HEK293T (cell line): ENCODE measurements around the gene CNTN6.

Experiments used
- CTCF ChIA-PET: fragments of 350-600 bp; formaldehyde crosslinking; extraction: SDS; loops from one replicate; lab custom pipeline; 2021; ENCODE audit warnings: antibody characterized with exemption, inconsistent platforms; lab: Yijun Ruan, JAX
- POLR2A ChIA-PET: fragments of 350-600 bp; formaldehyde crosslinking; extraction: SDS; loops from one replicate; lab custom pipeline; 2020; ENCODE audit warnings: antibody characterized with exemption, inconsistent platforms; lab: Yijun Ruan, JAX
- DNase-seq: peaks from one replicate; pipeline ENCODE4 v3.0.0; 2012; ENCODE audit warnings: mixed read lengths; ENCODE audit errors: extremely low spot score
- ARNT ChIP-seq: fragments of 450-650 bp; IDR thresholded peaks from 2 replicates; pipeline ENCODE4 v1.6.1; 2017; ENCODE audit warnings: mild to moderate bottlenecking
- BHLHE40 ChIP-seq: fragments of 450-650 bp; IDR thresholded peaks from 2 replicates; pipeline ENCODE4 v1.6.1; 2016; ENCODE audit warnings: mild to moderate bottlenecking, moderate library complexity, borderline replicate concordance
- CTBP1 ChIP-seq: fragments of 450-650 bp; IDR thresholded peaks from 2 replicates; pipeline ENCODE4 v1.6.1; 2016; ENCODE audit warnings: borderline replicate concordance
- ELF4 ChIP-seq: fragments of 450-650 bp; IDR thresholded peaks from 2 replicates; pipeline ENCODE4 v1.6.1; 2017; ENCODE audit warnings: antibody characterized with exemption
- FOXA1 ChIP-seq: fragments of 450-650 bp; IDR thresholded peaks from 2 replicates; pipeline ENCODE4 v1.6.1; 2016; ENCODE audit warnings: mild to moderate bottlenecking
- FOXK2 ChIP-seq: fragments of 450-650 bp; IDR thresholded peaks from 2 replicates; pipeline ENCODE4 v1.6.1; 2016; ENCODE audit warnings: mild to moderate bottlenecking
- FOXM1 ChIP-seq: fragments of 450-650 bp; IDR thresholded peaks from 2 replicates; pipeline ENCODE4 v1.6.1; 2017; ENCODE audit warnings: mild to moderate bottlenecking, borderline replicate concordance
- HDGF ChIP-seq: fragments of 450-650 bp; IDR thresholded peaks from 2 replicates; pipeline ENCODE4 v1.6.1; 2017; ENCODE audit warnings: antibody characterized with exemption, borderline replicate concordance
- L3MBTL2 ChIP-seq: fragments of 450-650 bp; conservative IDR thresholded peaks from 2 replicates; pipeline ENCODE4 v1.6.1; 2016; ENCODE audit warnings: mild to moderate bottlenecking
- LEF1 ChIP-seq: fragments of 450-650 bp; IDR thresholded peaks from 2 replicates; pipeline ENCODE4 v1.6.1; 2017; ENCODE audit warnings: mild to moderate bottlenecking, borderline replicate concordance
- NFRKB ChIP-seq: fragments of 450-650 bp; IDR thresholded peaks from 2 replicates; pipeline ENCODE4 v1.6.1; 2016; ENCODE audit warnings: mild to moderate bottlenecking, moderate library complexity
- PKNOX1 ChIP-seq: fragments of 450-650 bp; IDR thresholded peaks from 2 replicates; pipeline ENCODE4 v1.6.1; 2016
- SP1 ChIP-seq: fragments of 450-650 bp; IDR thresholded peaks from 2 replicates; pipeline ENCODE4 v1.6.1; 2017
- SUZ12 ChIP-seq: fragments of 450-650 bp; IDR thresholded peaks from 2 replicates; pipeline ENCODE4 v1.6.1; 2016; ENCODE audit warnings: mild to moderate bottlenecking
- TARDBP ChIP-seq: fragments of 450-650 bp; IDR thresholded peaks from 2 replicates; pipeline ENCODE4 v1.6.1; 2016
- ZNF384 ChIP-seq: fragments of 450-650 bp; IDR thresholded peaks from 2 replicates; pipeline ENCODE4 v1.6.1; 2016

Gene CNTN6

GRCh38 chr3:1272546-1273265 is 179.9 kb downstream of the CNTN6 start:
- CTCF ChIA-PET, result no interaction called here

GRCh38 chr3:1275495-1275894 is 182.7 kb downstream of the CNTN6 start:
- CTCF ChIA-PET, result no interaction called here
- POLR2A ChIA-PET, result no interaction called here
- peak; percentile 69 for TF ChIP-seq PKNOX1
- no peak for TF ChIP-seq HDGF
- DNase-seq, result no peak

More at GRCh38 chr3:1272546-1273265, 179.9 kb downstream of the CNTN6 start:
- no peak for DNase-seq
- POLR2A ChIA-PET, result no interaction called here
- TF ChIP-seq ZNF384 (no peak), NFRKB (no peak), CTBP1 (no peak), BHLHE40 (no peak), ARNT (no peak), FOXA1 (no peak), SP1 (no peak), L3MBTL2 (no peak), FOXK2 (no peak), TARDBP (no peak), SUZ12 (no peak)

- TF ChIP-seq CTBP1 (no peak), ARNT (no peak), SUZ12 (no peak), FOXA1 (no peak), ZNF384 (no peak), BHLHE40 (no peak), ELF4 (no peak), SP1 (no peak), HDGF (no peak), L3MBTL2 (no peak), TARDBP (no peak), LEF1 (no peak), FOXK2 (no peak)
- ChIA-PET CTCF (no interaction called here), POLR2A (no interaction called here)
- no peak for DNase-seq
These were observed 195.0 kb downstream of the CNTN6 start for GRCh38 chr3:1287815-1288214.

- no peak for DNase-seq
- ChIA-PET POLR2A (no interaction called here), CTCF (no interaction called here)
- TF ChIP-seq ARNT (no peak), FOXA1 (no peak), NFRKB (no peak), LEF1 (no peak), CTBP1 (no peak), BHLHE40 (no peak), ZNF384 (no peak), ELF4 (no peak), HDGF (no peak), PKNOX1 (no peak), SP1 (no peak), L3MBTL2 (no peak)
These were observed 196.1 kb downstream of the CNTN6 start for GRCh38 chr3:1288805-1289494.

GRCh38 chr3:1292571-1293071 is 199.8 kb downstream of the CNTN6 start:
- CTCF ChIA-PET, result no interaction called here
- no peak for DNase-seq
- POLR2A ChIA-PET, result no interaction called here
- TF ChIP-seq BHLHE40 (no peak), PKNOX1 (no peak), LEF1 (no peak), ZNF384 (no peak), FOXM1 (no peak), CTBP1 (no peak), SUZ12 (no peak), HDGF (no peak), L3MBTL2 (no peak), ARNT (no peak), NFRKB (no peak), TARDBP (no peak), FOXA1 (no peak), ELF4 (no peak)

- DNase-seq, result no peak
- ChIA-PET CTCF (no interaction called here), POLR2A (no interaction called here)
- TF ChIP-seq FOXK2 (no peak), NFRKB (no peak), CTBP1 (no peak), TARDBP (no peak), BHLHE40 (no peak), ZNF384 (no peak), FOXA1 (no peak), PKNOX1 (no peak), HDGF (no peak), FOXM1 (no peak), ARNT (no peak), LEF1 (no peak), SP1 (no peak), ELF4 (no peak), SUZ12 (no peak), L3MBTL2 (no peak)
These were observed 201.8 kb downstream of the CNTN6 start for GRCh38 chr3:1294586-1294985.
